MM.1S (cell line): ENCODE data around the gene RIPOR2.

Experiments used
- DNase-seq: peaks from one replicate; pipeline ENCODE4 v3.0.0-alpha.2; 2015
- H2AFZ ChIP-seq: fragments of 300-600 bp; sonication (generic); 2 replicates; pipeline ENCODE4 v1.6.0; 2016; ENCODE audit warnings: antibody characterized with exemption, low read length
- H3F3A ChIP-seq: fragments of 300-600 bp; sonication (generic); 2 replicates; pipeline ENCODE4 v1.6.1; 2016; ENCODE audit warnings: mild to moderate bottlenecking, antibody characterized with exemption, low read length, moderate library complexity, mixed read lengths; ENCODE audit not compliant: insufficient read depth
- H3K27ac ChIP-seq: fragments of 300-600 bp; sonication (generic); 2 replicates; pipeline ENCODE4 v1.5.1; 2016; ENCODE audit warnings: mild to moderate bottlenecking, low read length
- H3K27me3 ChIP-seq: fragments of 300-600 bp; sonication (generic); replicated peaks from 2 replicates; pipeline ENCODE4 v1.6.0; 2016; ENCODE audit warnings: low read length; ENCODE audit not compliant: insufficient read depth
- H3K36me3 ChIP-seq: fragments of 300-600 bp; sonication (generic); replicated peaks from 2 replicates; pipeline ENCODE4 v1.6.1; 2016; ENCODE audit warnings: mild to moderate bottlenecking, low read length, mixed read lengths; ENCODE audit not compliant: insufficient read depth
- H3K4me1 ChIP-seq: fragments of 300-600 bp; sonication (generic); 2 replicates; pipeline ENCODE4 v1.6.1; 2016; ENCODE audit warnings: low read length, mixed read lengths
- H3K4me2 ChIP-seq: fragments of 300-600 bp; sonication (generic); 2 replicates; pipeline ENCODE4 v1.6.0; 2016; ENCODE audit warnings: low read depth, low read length
- H3K4me3 ChIP-seq: fragments of 300-600 bp; sonication (generic); 2 replicates; pipeline ENCODE4 v1.5.1; 2016; ENCODE audit warnings: low read length, mixed read lengths
- H3K79me2 ChIP-seq: fragments of 300-600 bp; sonication (generic); 2 replicates; pipeline ENCODE4 v1.6.1; 2016; ENCODE audit warnings: mixed run types, low read length, mixed read lengths
- H3K9ac ChIP-seq: fragments of 300-600 bp; sonication (generic); 2 replicates; pipeline ENCODE4 v1.6.1; 2016; ENCODE audit warnings: low read length, mixed read lengths
- H3K9me2 ChIP-seq: fragments of 300-600 bp; sonication (generic); replicated peaks from 2 replicates; pipeline ENCODE4 v1.6.1; 2016; ENCODE audit warnings: mild to moderate bottlenecking, low read length, mixed read lengths; ENCODE audit not compliant: insufficient read depth
- H3K9me3 ChIP-seq: fragments of 300-600 bp; sonication (generic); replicated peaks from 2 replicates; pipeline ENCODE4 v1.6.1; 2016; ENCODE audit warnings: mild to moderate bottlenecking, low read length, mixed read lengths; ENCODE audit not compliant: insufficient read depth
- H4K20me1 ChIP-seq: fragments of 300-600 bp; sonication (generic); 2 replicates; pipeline ENCODE4 v1.6.1; 2016; ENCODE audit warnings: mild to moderate bottlenecking, low read length, moderate library complexity, mixed read lengths; ENCODE audit not compliant: insufficient read depth
- EZH2 ChIP-seq: fragments of 300-600 bp; sonication (generic); optimal IDR thresholded peaks from 2 replicates; pipeline ENCODE3; 2017; ENCODE audit warnings: low read depth, mild to moderate bottlenecking, antibody characterized with exemption, low read length, mixed read lengths
- EZH2phosphoT487 ChIP-seq: fragments of 300-600 bp; sonication (generic); IDR thresholded peaks from 2 replicates; pipeline ENCODE4 v1.6.1; 2018; ENCODE audit warnings: antibody characterized with exemption, low read length
- TF ChIP-seq, protein P1 (sequence below): fragments of 300-600 bp; sonication (generic); IDR thresholded peaks from 2 replicates; pipeline ENCODE4 v1.5.1; 2016; ENCODE audit warnings: antibody characterized with exemption, low read length, mixed read lengths

The RIPOR2 gene

DNA sequence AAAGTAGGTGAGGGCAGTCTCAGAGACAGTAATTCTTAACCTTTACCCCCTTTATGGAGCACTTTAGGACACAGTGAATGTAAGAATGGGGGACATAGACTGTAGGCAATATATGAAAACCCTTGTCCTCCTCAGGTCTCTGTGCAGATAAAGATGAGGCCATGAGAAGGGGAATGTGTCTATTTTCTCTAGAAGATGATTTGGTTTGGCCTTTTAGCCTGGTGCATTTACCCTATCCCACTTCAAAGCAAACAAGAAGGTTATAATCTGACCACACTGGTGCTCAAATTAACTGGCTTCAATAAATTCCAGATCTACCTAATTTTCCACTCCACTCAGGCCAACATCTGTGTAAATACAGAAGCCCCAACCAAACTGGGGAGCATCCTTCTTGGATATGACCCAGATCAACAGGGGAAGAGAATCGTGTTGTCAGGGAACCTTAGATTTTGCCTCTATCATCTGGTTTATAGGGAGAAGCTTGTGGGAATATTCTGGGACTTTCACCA lies 42.4 kb downstream of the RIPOR2 start:
- Histone ChIP-seq H3F3A (no peaks in the 10 kb centered on the region), H3K4me3 (no peak overlapping the region), H2AFZ (no peak overlapping the region), H4K20me1 (no peaks in the 10 kb centered on the region), H3K79me2 (no peaks in the 10 kb centered on the region), H3K9me3 (no peaks in the 10 kb centered on the region), H3K36me3 (no peaks in the 10 kb centered on the region), H3K27ac (no peak overlapping the region), H3K4me1 (no peaks in the 10 kb centered on the region), H3K4me2 (no peak overlapping the region), H3K9ac (no peak overlapping the region), H3K9me2 (no peaks in the 10 kb centered on the region), H3K27me3 (no peaks in the 10 kb centered on the region)
- TF ChIP-seq, protein P1, sequence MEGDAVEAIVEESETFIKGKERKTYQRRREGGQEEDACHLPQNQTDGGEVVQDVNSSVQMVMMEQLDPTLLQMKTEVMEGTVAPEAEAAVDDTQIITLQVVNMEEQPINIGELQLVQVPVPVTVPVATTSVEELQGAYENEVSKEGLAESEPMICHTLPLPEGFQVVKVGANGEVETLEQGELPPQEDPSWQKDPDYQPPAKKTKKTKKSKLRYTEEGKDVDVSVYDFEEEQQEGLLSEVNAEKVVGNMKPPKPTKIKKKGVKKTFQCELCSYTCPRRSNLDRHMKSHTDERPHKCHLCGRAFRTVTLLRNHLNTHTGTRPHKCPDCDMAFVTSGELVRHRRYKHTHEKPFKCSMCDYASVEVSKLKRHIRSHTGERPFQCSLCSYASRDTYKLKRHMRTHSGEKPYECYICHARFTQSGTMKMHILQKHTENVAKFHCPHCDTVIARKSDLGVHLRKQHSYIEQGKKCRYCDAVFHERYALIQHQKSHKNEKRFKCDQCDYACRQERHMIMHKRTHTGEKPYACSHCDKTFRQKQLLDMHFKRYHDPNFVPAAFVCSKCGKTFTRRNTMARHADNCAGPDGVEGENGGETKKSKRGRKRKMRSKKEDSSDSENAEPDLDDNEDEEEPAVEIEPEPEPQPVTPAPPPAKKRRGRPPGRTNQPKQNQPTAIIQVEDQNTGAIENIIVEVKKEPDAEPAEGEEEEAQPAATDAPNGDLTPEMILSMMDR: no peak
- TF ChIP-seq EZH2: no peak
- TF ChIP-seq EZH2phosphoT487: no peak
- DNase-seq: no peak

DNA sequence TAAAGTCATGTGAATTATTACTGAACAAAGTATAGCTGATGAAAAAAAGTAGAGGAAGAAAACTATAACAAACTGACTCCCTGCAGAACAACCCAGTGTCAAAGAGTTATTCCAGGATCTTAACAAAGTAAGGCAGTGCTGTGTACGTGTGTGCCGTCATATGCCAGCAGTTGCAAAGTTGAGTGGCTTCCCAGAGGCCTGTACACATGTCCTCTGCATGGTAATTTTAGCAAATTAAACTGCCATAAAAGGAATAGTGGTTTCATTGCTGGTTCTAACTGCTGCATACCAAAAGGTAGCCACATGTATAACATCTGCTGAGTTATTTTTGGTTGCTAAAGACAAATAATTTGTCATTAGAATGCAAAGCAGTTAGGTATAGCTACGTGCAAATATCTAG lies 44.8 kb downstream of the RIPOR2 start:
- no peaks in the 10 kb centered on the region for H3K79me2 ChIP-seq
- H3K4me2 ChIP-seq: no peak overlapping the region
- DNase-seq: no peak

DNA sequence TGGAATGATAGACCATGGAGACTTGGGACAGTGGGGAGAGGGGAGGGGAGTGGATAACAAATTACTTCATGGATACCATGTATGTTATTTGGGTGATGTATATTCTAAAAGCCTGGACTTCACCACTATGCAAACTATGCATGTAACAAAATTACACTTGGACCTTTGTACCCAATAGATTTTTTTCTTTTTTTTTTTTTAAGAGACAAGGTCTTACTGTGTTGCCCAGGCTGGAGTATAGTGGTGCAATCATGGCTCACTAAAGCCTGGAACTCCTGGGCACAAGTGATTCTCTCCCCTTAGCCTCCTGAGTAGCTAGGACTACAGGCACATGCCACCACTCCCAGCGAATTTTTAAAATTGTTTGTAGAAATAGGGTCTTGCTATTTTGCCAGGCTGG lies 45.3 kb downstream of the RIPOR2 start:
- no peaks in the 10 kb centered on the region for H3K79me2 ChIP-seq
- no peaks in the 10 kb centered on the region for H3K9me2 ChIP-seq
- H3K4me2 ChIP-seq: no peak overlapping the region
- H3F3A ChIP-seq: no peaks in the 10 kb centered on the region
- DNase-seq: no peak
- H3K4me1 ChIP-seq: no peaks in the 10 kb centered on the region
- no peak for TF ChIP-seq EZH2phosphoT487
- no peak for TF ChIP-seq EZH2
- TF ChIP-seq, protein P1: no peak
- H3K9me3 ChIP-seq: no peaks in the 10 kb centered on the region
- no peak overlapping the region for H2AFZ ChIP-seq
- no peaks in the 10 kb centered on the region for H3K36me3 ChIP-seq
- no peaks in the 10 kb centered on the region for H3K27me3 ChIP-seq
- no peak overlapping the region for H3K4me3 ChIP-seq
- no peak overlapping the region for H3K9ac ChIP-seq
- no peaks in the 10 kb centered on the region for H4K20me1 ChIP-seq
- H3K27ac ChIP-seq: no peak overlapping the region

More for the DNA sequence above, 44.8 kb downstream of the RIPOR2 start:
- Histone ChIP-seq H3K36me3 (no peaks in the 10 kb centered on the region), H3F3A (no peaks in the 10 kb centered on the region), H3K4me1 (no peaks in the 10 kb centered on the region), H3K9me3 (no peaks in the 10 kb centered on the region), H2AFZ (no peak overlapping the region), H3K9ac (no peak overlapping the region), H3K27ac (no peak overlapping the region), H4K20me1 (no peaks in the 10 kb centered on the region), H3K4me3 (no peak overlapping the region), H3K9me2 (no peaks in the 10 kb centered on the region), H3K27me3 (no peaks in the 10 kb centered on the region)
- TF ChIP-seq, protein P1: no peak
- TF ChIP-seq EZH2 (no peak), EZH2phosphoT487 (no peak)
